GM12865 (cell line): ENCODE measurements around the gene SAMD5.

Experiments used
- DNase-seq: peaks from one replicate; pipeline ENCODE4 v3.0.0; 2010; ENCODE audit warnings: low read depth
- H3K4me3 ChIP-seq: 2 replicates; pipeline ENCODE4 v1.5.1; 2011; ENCODE audit warnings: mild to moderate bottlenecking, low read depth, low read length, control low read depth
- CTCF ChIP-seq: IDR thresholded peaks from 2 replicates; pipeline ENCODE4 v1.5.1; 2011; ENCODE audit warnings: low read length, control low read depth, low read depth, inconsistent platforms; ENCODE audit not compliant: insufficient read depth; ENCODE audit errors: missing control alignments

The SAMD5 gene

GRCh38 chr6:147508042-147508865, at the start of gene SAMD5:
SAMD5 (plus strand) TSS chr6:147508690; CDS start chr6:147508929, 239 bp downstream.
- no peak for TF ChIP-seq CTCF
- no peak within 1 kb of the TSS; the same call in 1 of the 2 replicates for H3K4me3 ChIP-seq
- peak; percentile 25 for DNase-seq

GRCh38 chr6:147459780-147460179, 48.7 kb upstream of the SAMD5 start:
- H3K4me3 ChIP-seq = no peak overlapping the region
- TF ChIP-seq CTCF = no peak
- no peak for DNase-seq

GRCh38 chr6:147463651-147464050, 44.8 kb upstream of the SAMD5 start:
- no peak for TF ChIP-seq CTCF
- no peak for DNase-seq

GRCh38 chr6:147467428-147467827, 41.1 kb upstream of the SAMD5 start:
- no peak for TF ChIP-seq CTCF
- no peak for DNase-seq
- H3K4me3 ChIP-seq = no peak overlapping the region

More at GRCh38 chr6:147463651-147464050, 44.8 kb upstream of the SAMD5 start:
- no peak overlapping the region for H3K4me3 ChIP-seq

- TF ChIP-seq CTCF = no peak
- no peak overlapping the region for H3K4me3 ChIP-seq
- DNase-seq = no peak
Measured at GRCh38 chr6:147467886-147468285, 40.6 kb upstream of the SAMD5 start.

- no peak for TF ChIP-seq CTCF
- no peak overlapping the region for H3K4me3 ChIP-seq
- DNase-seq = no peak
Measured at GRCh38 chr6:147468634-147469033, 39.9 kb upstream of the SAMD5 start.

GRCh38 chr6:147479857-147480256, 28.6 kb upstream of the SAMD5 start:
- no peak for DNase-seq
- H3K4me3 ChIP-seq = no peak overlapping the region
- no peak for TF ChIP-seq CTCF
